ENCODE data around the gene DCPS. TPM values are rescaled to one million over a fixed set of nuclear protein-coding genes. Genes with fewer than 3 reads are reported as not detected.

The DCPS gene
- total RNA-seq, 2 experiments from 2014 or later, result 21.8 to 22.5 TPM

GRCh38 chr11:126311401-126312291 is 7.8 kb downstream of the DCPS start:
- CTCF ChIA-PET, result interaction anchor here (0.7 to 9.0 kb wide), 18 partner anchors 7 to 172 kb away, joined by 3 to 80 read pairs (median 4); partner anchors contain the start of gene ST3GAL4
- Mint-ChIP-seq H3K4me1 (ENCODE audit: low read depth) (peaks cover 29% of the 10 kb centered on the region), H3K27ac (no peak overlapping the region), H3K4me3 (no peak overlapping the region), H3K36me3 (ENCODE audit: low read depth) (peaks cover 50% of the 10 kb centered on the region), H3K27me3 (ENCODE audit: low read depth) (no peaks in the 10 kb centered on the region), H3K9me3 (ENCODE audit: insufficient read depth) (peaks cover 6% of the 10 kb centered on the region)
- DNase-seq (no peak), ATAC-seq (no peak)
- POLR2A ChIA-PET, result interaction anchor here (0.7 kb wide), 1 partner anchor 12 kb away, joined by 3 read pairs; no protein-coding TSS in a partner anchor

- peaks cover 52% of the 10 kb centered on the region for H3K36me3 Mint-ChIP-seq (ENCODE audit: low read depth)
- H3K9me3 Mint-ChIP-seq (ENCODE audit: insufficient read depth), result peaks cover 6% of the 10 kb centered on the region
- H3K27me3 Mint-ChIP-seq (ENCODE audit: low read depth), result no peaks in the 10 kb centered on the region
- ChIA-PET CTCF (interaction anchor here (0.7 kb wide), 1 partner anchor 168 kb away, joined by 4 read pairs; no protein-coding TSS in a partner anchor), POLR2A (no interaction called here)
- peaks cover 32% of the 10 kb centered on the region for H3K4me1 Mint-ChIP-seq (ENCODE audit: low read depth)
- ATAC-seq (no peak), DNase-seq (no peak)
- no peak overlapping the region for H3K4me3 Mint-ChIP-seq
- no peak overlapping the region for H3K27ac Mint-ChIP-seq
Observed at GRCh38 chr11:126312961-126313360, 9.1 kb downstream of the DCPS start.

- CTCF ChIA-PET, result interaction anchor here (0.6 kb wide), 1 partner anchor 17 kb away, joined by 3 read pairs; no protein-coding TSS in a partner anchor
- no peak overlapping the region for H3K4me3 Mint-ChIP-seq
- H3K27ac Mint-ChIP-seq, result no peak overlapping the region
- H3K27me3 Mint-ChIP-seq (ENCODE audit: low read depth), result no peaks in the 10 kb centered on the region
- H3K36me3 Mint-ChIP-seq (ENCODE audit: low read depth), result peaks cover 49% of the 10 kb centered on the region
- peaks cover 6% of the 10 kb centered on the region for H3K9me3 Mint-ChIP-seq (ENCODE audit: insufficient read depth)
- ATAC-seq (no peak), DNase-seq (no peak)
- POLR2A ChIA-PET, result no interaction called here
- peaks cover 38% of the 10 kb centered on the region for H3K4me1 Mint-ChIP-seq (ENCODE audit: low read depth)
Observed at GRCh38 chr11:126313826-126314225, 10.0 kb downstream of the DCPS start.

- peaks cover 47% of the 10 kb centered on the region for H3K36me3 Mint-ChIP-seq (ENCODE audit: low read depth)
- peak overlapping the region; percentile 65 for H3K4me3 Mint-ChIP-seq
Observed at GRCh38 chr11:126317432-126317755, 13.5 kb downstream of the DCPS start.

GRCh38 chr11:126317756-126318573 is 14.1 kb downstream of the DCPS start:
- H3K36me3 Mint-ChIP-seq (ENCODE audit: low read depth), result peaks cover 44% of the 10 kb centered on the region
- peak; percentile 65 for ATAC-seq
- ChIA-PET POLR2A (interaction anchor here (0.6 to 3.1 kb wide), 11 partner anchors 10 to 106 kb away, joined by 3 to 40 read pairs (median 5); partner anchors contain the start of genes DCPS, FAM118B and ST3GAL4), CTCF (interaction anchor here (1.0 to 3.5 kb wide), 10 partner anchors 8 to 167 kb away, joined by 3 to 33 read pairs (median 6); partner anchors contain the start of gene DCPS)
- H3K4me1 Mint-ChIP-seq (ENCODE audit: low read depth), result peaks cover 37% of the 10 kb centered on the region
- peak overlapping the region; percentile 95 for H3K27ac Mint-ChIP-seq
- H3K4me3 Mint-ChIP-seq, result peak overlapping the region; percentile 65
- DNase-seq, result peak; percentile 56
- no peaks in the 10 kb centered on the region for H3K27me3 Mint-ChIP-seq (ENCODE audit: low read depth)
- H3K9me3 Mint-ChIP-seq (ENCODE audit: insufficient read depth), result peaks cover 6% of the 10 kb centered on the region

More at GRCh38 chr11:126317432-126317755, 13.5 kb downstream of the DCPS start:
- no peak for DNase-seq
- Mint-ChIP-seq H3K9me3 (ENCODE audit: insufficient read depth) (peaks cover 6% of the 10 kb centered on the region), H3K27ac (peak overlapping the region; percentile 95), H3K4me1 (ENCODE audit: low read depth) (peaks cover 37% of the 10 kb centered on the region), H3K27me3 (ENCODE audit: low read depth) (no peaks in the 10 kb centered on the region)
- ChIA-PET CTCF (interaction anchor here (1.2 to 3.5 kb wide), 7 partner anchors 8 to 168 kb away, joined by 4 to 33 read pairs (median 14); partner anchors contain the start of gene DCPS), POLR2A (interaction anchor here (1.2 to 3.1 kb wide), 5 partner anchors 13 to 105 kb away, joined by 3 to 40 read pairs (median 5); partner anchors contain the start of genes DCPS, FAM118B and ST3GAL4)
- no peak for ATAC-seq

- Mint-ChIP-seq H3K4me3 (peak overlapping the region; percentile 65), H3K27ac (peak overlapping the region; percentile 95), H3K27me3 (ENCODE audit: low read depth) (no peaks in the 10 kb centered on the region), H3K36me3 (ENCODE audit: low read depth) (peaks cover 41% of the 10 kb centered on the region), H3K9me3 (ENCODE audit: insufficient read depth) (peaks cover 6% of the 10 kb centered on the region), H3K4me1 (ENCODE audit: low read depth) (peaks cover 37% of the 10 kb centered on the region)
- DNase-seq (peak; percentile 61), ATAC-seq (peak; percentile 85)
- CTCF ChIA-PET, result interaction anchor here (0.6 to 3.5 kb wide), 13 partner anchors 9 to 167 kb away, joined by 3 to 33 read pairs (median 4); partner anchors contain the start of gene DCPS
- POLR2A ChIA-PET, result interaction anchor here (0.6 to 3.1 kb wide), 17 partner anchors 10 to 692 kb away, joined by 3 to 40 read pairs (median 3); partner anchors contain the start of genes DCPS, FAM118B, HYLS1 and ST3GAL4
Observed at GRCh38 chr11:126318574-126319373, 14.9 kb downstream of the DCPS start.

- Mint-ChIP-seq H3K36me3 (ENCODE audit: low read depth) (peaks cover 36% of the 10 kb centered on the region), H3K27ac (peak overlapping the region; percentile 95), H3K9me3 (ENCODE audit: insufficient read depth) (peaks cover 6% of the 10 kb centered on the region), H3K27me3 (ENCODE audit: low read depth) (no peaks in the 10 kb centered on the region), H3K4me3 (no peak overlapping the region), H3K4me1 (ENCODE audit: low read depth) (peaks cover 37% of the 10 kb centered on the region)
- ChIA-PET CTCF (interaction anchor here (0.9 to 3.5 kb wide), 6 partner anchors 9 to 161 kb away, joined by 3 to 33 read pairs (median 21); partner anchors contain the start of gene DCPS), POLR2A (interaction anchor here (0.6 to 3.1 kb wide), 11 partner anchors 9 to 693 kb away, joined by 3 to 40 read pairs (median 3); partner anchors contain the start of genes DCPS, HYLS1 and ST3GAL4)
- DNase-seq, result no peak
- no peak for ATAC-seq
Observed at GRCh38 chr11:126319374-126319740, 15.5 kb downstream of the DCPS start.

- Mint-ChIP-seq H3K9me3 (ENCODE audit: insufficient read depth) (no peaks in the 10 kb centered on the region), H3K27me3 (ENCODE audit: low read depth) (no peaks in the 10 kb centered on the region), H3K4me3 (no peak overlapping the region), H3K27ac (no peak overlapping the region), H3K36me3 (ENCODE audit: low read depth) (peaks cover 14% of the 10 kb centered on the region), H3K4me1 (ENCODE audit: low read depth) (peaks cover 22% of the 10 kb centered on the region)
- POLR2A ChIA-PET, result no interaction called here
- CTCF ChIA-PET, result no interaction called here
- DNase-seq, result no peak
- no peak for ATAC-seq
Observed at GRCh38 chr11:126322996-126323395, 19.1 kb downstream of the DCPS start.

GRCh38 chr11:126327281-126328000 is 23.6 kb downstream of the DCPS start:
- ChIA-PET POLR2A (no interaction called here), CTCF (interaction anchor here (1.3 kb wide), 1 partner anchor 17 kb away, joined by 5 read pairs; no protein-coding TSS in a partner anchor)
- no peaks in the 10 kb centered on the region for H3K9me3 Mint-ChIP-seq (ENCODE audit: insufficient read depth)
- peaks cover 15% of the 10 kb centered on the region for H3K4me1 Mint-ChIP-seq (ENCODE audit: low read depth)
- ATAC-seq (no peak), DNase-seq (no peak)
- H3K4me3 Mint-ChIP-seq, result no peak overlapping the region
- peak overlapping the region; percentile 10 for H3K27ac Mint-ChIP-seq
- no peaks in the 10 kb centered on the region for H3K27me3 Mint-ChIP-seq (ENCODE audit: low read depth)
- no peaks in the 10 kb centered on the region for H3K36me3 Mint-ChIP-seq (ENCODE audit: low read depth)

GRCh38 chr11:126328001-126328390 is 24.1 kb downstream of the DCPS start:
- Mint-ChIP-seq H3K27ac (no peak overlapping the region), H3K4me3 (no peak overlapping the region), H3K9me3 (ENCODE audit: insufficient read depth) (no peaks in the 10 kb centered on the region), H3K4me1 (ENCODE audit: low read depth) (peaks cover 15% of the 10 kb centered on the region), H3K27me3 (ENCODE audit: low read depth) (no peaks in the 10 kb centered on the region), H3K36me3 (ENCODE audit: low read depth) (no peaks in the 10 kb centered on the region)
- DNase-seq (no peak), ATAC-seq (no peak)
- POLR2A ChIA-PET, result interaction anchor here (1.0 kb wide), 1 partner anchor 9 kb away, joined by 6 read pairs; no protein-coding TSS in a partner anchor
- CTCF ChIA-PET, result interaction anchor here (1.1 to 1.3 kb wide), 2 partner anchors 8 to 18 kb away, joined by 3 to 5 read pairs; no protein-coding TSS in a partner anchor
